ENCODE data around the gene CDC42BPB.

DNA sequence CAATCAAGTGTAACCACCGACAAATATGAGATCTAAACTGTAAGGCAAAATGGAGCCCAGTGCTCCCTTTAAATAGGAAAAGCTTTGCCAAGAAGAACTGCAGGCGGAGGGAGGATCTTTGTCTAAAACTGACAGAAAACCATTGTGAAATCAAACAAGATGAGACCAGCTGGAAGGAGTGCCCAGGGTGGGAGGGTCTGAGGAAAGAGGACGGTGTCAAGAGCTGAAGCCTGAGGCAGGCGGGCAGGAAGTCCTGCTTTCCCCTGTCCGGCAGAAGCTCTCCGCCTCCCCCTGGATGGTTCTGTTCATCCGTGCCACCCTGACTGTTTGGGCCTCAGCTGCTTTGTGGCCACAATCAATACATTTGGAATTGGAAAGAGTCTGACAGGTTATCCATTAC is 37.5 kb downstream of the CDC42BPB start:
- TF ChIP-seq, protein P1, sequence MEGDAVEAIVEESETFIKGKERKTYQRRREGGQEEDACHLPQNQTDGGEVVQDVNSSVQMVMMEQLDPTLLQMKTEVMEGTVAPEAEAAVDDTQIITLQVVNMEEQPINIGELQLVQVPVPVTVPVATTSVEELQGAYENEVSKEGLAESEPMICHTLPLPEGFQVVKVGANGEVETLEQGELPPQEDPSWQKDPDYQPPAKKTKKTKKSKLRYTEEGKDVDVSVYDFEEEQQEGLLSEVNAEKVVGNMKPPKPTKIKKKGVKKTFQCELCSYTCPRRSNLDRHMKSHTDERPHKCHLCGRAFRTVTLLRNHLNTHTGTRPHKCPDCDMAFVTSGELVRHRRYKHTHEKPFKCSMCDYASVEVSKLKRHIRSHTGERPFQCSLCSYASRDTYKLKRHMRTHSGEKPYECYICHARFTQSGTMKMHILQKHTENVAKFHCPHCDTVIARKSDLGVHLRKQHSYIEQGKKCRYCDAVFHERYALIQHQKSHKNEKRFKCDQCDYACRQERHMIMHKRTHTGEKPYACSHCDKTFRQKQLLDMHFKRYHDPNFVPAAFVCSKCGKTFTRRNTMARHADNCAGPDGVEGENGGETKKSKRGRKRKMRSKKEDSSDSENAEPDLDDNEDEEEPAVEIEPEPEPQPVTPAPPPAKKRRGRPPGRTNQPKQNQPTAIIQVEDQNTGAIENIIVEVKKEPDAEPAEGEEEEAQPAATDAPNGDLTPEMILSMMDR (IDR thresholded peaks at IDR 0.05), result no peak
- no peak for TF ChIP-seq POLR2AphosphoS5 (IDR thresholded peaks at IDR 0.05; ENCODE audit: insufficient read depth in 1 of 2, low read depth in 1 of 2)

All from vagina (tissue), 2 donors.